ENCODE results near the gene SDK1. TPM values are rescaled to one million over a fixed set of nuclear protein-coding genes. Genes with fewer than 3 reads are reported as not detected.

SDK1 gene
- total RNA-seq, 1 experiment from 2014 or later: 9.3 TPM

GRCh38 chr7:3847336-3847735 lies 546.3 kb downstream of the SDK1 start:
- TF ChIP-seq MYBL2 (CRISPR knock-in tag; IDR thresholded peaks at IDR 0.05) (no peak), ZNF219 (CRISPR knock-in tag; IDR thresholded peaks at IDR 0.05; ENCODE audit: borderline replicate concordance) (no peak), ZSCAN18 (CRISPR knock-in tag; IDR thresholded peaks at IDR 0.05) (no peak), PREB (CRISPR knock-in tag; IDR thresholded peaks at IDR 0.05; ENCODE audit: borderline replicate concordance) (no peak), SMAD4 (CRISPR knock-in tag; IDR thresholded peaks at IDR 0.05) (no peak), CDX4 (CRISPR knock-in tag; IDR thresholded peaks at IDR 0.05; ENCODE audit: borderline replicate concordance) (no peak), NFYB (CRISPR knock-in tag; conservative IDR thresholded peaks at IDR 0.05; ENCODE audit: low read depth) (no peak), ZNF263 (CRISPR knock-in tag; IDR thresholded peaks at IDR 0.05; ENCODE audit: low read depth) (no peak), NFATC4 (CRISPR knock-in tag; IDR thresholded peaks at IDR 0.05) (no peak), NR3C1 (CRISPR knock-in tag; conservative IDR thresholded peaks at IDR 0.05; ENCODE audit: low read depth) (no peak), ZNF281 (CRISPR knock-in tag; IDR thresholded peaks at IDR 0.05) (no peak), ZNF425 (CRISPR knock-in tag; conservative IDR thresholded peaks at IDR 0.05) (no peak)
- CTCF ChIA-PET: no interaction called here
- Mint-ChIP-seq H3K4me3 (no peak overlapping the region), H3K4me1 (no peaks in the 10 kb centered on the region), H3K27ac (no peak overlapping the region), H3K36me3 (no peaks in the 10 kb centered on the region), H3K9me3 (no peaks in the 10 kb centered on the region), H3K27me3 (ENCODE audit: low read depth) (no peaks in the 10 kb centered on the region)
- DNase-seq (ENCODE audit: low spot score) (no peak), ATAC-seq (no peak)
- POLR2A ChIA-PET: no interaction called here

GRCh38 chr7:3859431-3859830 lies 558.4 kb downstream of the SDK1 start:
- ChIA-PET POLR2A (no interaction called here), CTCF (no interaction called here)
- no peak for DNase-seq (ENCODE audit: low spot score)
- TF ChIP-seq SP1 (CRISPR knock-in tag; conservative IDR thresholded peaks at IDR 0.05): no peak
- no peak for TF ChIP-seq TEAD4 (CRISPR knock-in tag; IDR thresholded peaks at IDR 0.05)
- TF ChIP-seq MLX (CRISPR knock-in tag; IDR thresholded peaks at IDR 0.05): no peak
- TF ChIP-seq TEAD1 (CRISPR knock-in tag; IDR thresholded peaks at IDR 0.05): no peak
- no peak for TF ChIP-seq USF2 (CRISPR knock-in tag; IDR thresholded peaks at IDR 0.05)
- no peak for TF ChIP-seq SMAD4 (CRISPR knock-in tag; IDR thresholded peaks at IDR 0.05)
- TF ChIP-seq ELF4 (CRISPR knock-in tag; IDR thresholded peaks at IDR 0.05; ENCODE audit: low read depth): no peak
- Mint-ChIP-seq H3K4me3 (no peak overlapping the region), H3K36me3 (no peaks in the 10 kb centered on the region), H3K27ac (no peak overlapping the region), H3K4me1 (peaks cover 21% of the 10 kb centered on the region), H3K27me3 (ENCODE audit: low read depth) (no peaks in the 10 kb centered on the region), H3K9me3 (peaks cover 6% of the 10 kb centered on the region; the same call in 1 of the 2 replicates)
- ATAC-seq: no peak

Data from WTC11 (cell line).